Gastroesophageal sphincter (tissue), 4 donors: ENCODE results near the gene SNAPC4. TPM values are rescaled to one million over a fixed set of nuclear protein-coding genes. Genes with fewer than 3 reads are reported as not detected.

Experiments used
- ATAC-seq: fragments of 150-250 bp; one replicate; pipeline ENCODE4 v1.9.1; 2016; ENCODE audit warnings: mild to moderate bottlenecking, moderate library complexity
- H3K27ac ChIP-seq, 4 donors: fragments of 200-600 bp; sonication (generic) in 3 of 4; 1 replicate in 3 of 4; 2 replicates in 1 of 4; pipeline ENCODE4 v1.5.1; 2016 to 2019
- H3K27me3 ChIP-seq: fragments of 200-600 bp; sonication (generic); one replicate; pipeline ENCODE4 v1.5.1; 2019
- H3K36me3 ChIP-seq, 2 donors: fragments of 200-600 bp; sonication (generic); one replicate each; pipeline ENCODE4 v1.5.1; 2019; ENCODE audit warnings: control low read depth in 1 of 2
- H3K4me1 ChIP-seq, 3 donors: fragments of 200-600 bp; sonication (generic); 1 replicate in 2 of 3; 2 replicates in 1 of 3; pipeline ENCODE4 v1.5.1; 2016 to 2019; ENCODE audit warnings: control low read depth in 2 of 3
- H3K4me3 ChIP-seq, 2 donors: fragments of 200-600 bp; sonication (generic); one replicate each; pipeline ENCODE4 v1.5.1; 2019; ENCODE audit warnings: mild to moderate bottlenecking in 1 of 2, moderate library complexity in 1 of 2
- H3K9me3 ChIP-seq, 3 donors: fragments of 200-600 bp; sonication (generic); one replicate each; pipeline ENCODE4 v1.5.1; 2017 to 2019; ENCODE audit warnings: control low read depth in 2 of 3
- CTCF ChIP-seq, 4 experiments: fragments of 200-600 bp in 2 of 4; fragments of 450-650 bp in 2 of 4; sonication (generic) in 1 of 4; IDR thresholded peaks; one replicate each; pipeline ENCODE4 v1.5.1; 2017 to 2019; ENCODE audit warnings: antibody characterized with exemption in 4 of 4, mild to moderate bottlenecking in 2 of 4, moderate library complexity in 2 of 4
- EP300 ChIP-seq: sonication (generic); formaldehyde crosslinking; IDR thresholded peaks from one replicate; pipeline ENCODE4 v1.6.1; 2017; ENCODE audit warnings: antibody characterized with exemption, mild to moderate bottlenecking
- POLR2A ChIP-seq, 2 donors: fragments of 450-650 bp; IDR thresholded peaks; one replicate each; pipeline ENCODE4 v1.6.1; 2017; ENCODE audit warnings: antibody characterized with exemption in 2 of 2, mild to moderate bottlenecking in 2 of 2, moderate library complexity in 1 of 2
- POLR2AphosphoS5 ChIP-seq: sonication (generic); formaldehyde crosslinking; IDR thresholded peaks from one replicate; pipeline ENCODE4 v1.6.1; 2017; ENCODE audit warnings: antibody characterized with exemption
- WGBS, 2 donors: methylation state at CpG; one replicate each; pipeline ENCODE4 v1.1.5; 2018; ENCODE audit warnings: low coverage in 1 of 2; 5-methylcytosine and 5-hydroxymethylcytosine counted together
- total RNA-seq, 4 donors: library from RNA; depleted of rRNA; stranded (reverse); fragments of >200 nt; gene quantifications; one replicate each; pipeline ENCODE4 v1.1.0, GENCODE V29; 2016

The SNAPC4 gene
- total RNA-seq, 4 donors from 2014 or later: 3.5 to 8.4 (median 5.5) TPM

GRCh38 chr9:136444102-136444501 is 44.1 kb upstream of the SNAPC4 start:
- no peak for ATAC-seq
- Histone ChIP-seq H3K36me3 (peaks cover 0 to 87% of the 10 kb centered on the region in 2 donors), H3K27ac (no peak overlapping the region), H3K4me3 (no peak overlapping the region), H3K27me3 (no peaks in the 10 kb centered on the region), H3K4me1 (peaks cover 0 to 11% (median 3%) of the 10 kb centered on the region in 3 donors), H3K9me3 (no peaks in the 10 kb centered on the region)
- TF ChIP-seq POLR2AphosphoS5 (no peak), EP300 (no peak), CTCF (IDR thresholded peaks at IDR 0.05) (no peak)
- 90% methylated on average over 5 of the region's 20 CpGs; no CpG with 5 or more reads in 1 of the 2 donors for WGBS, 2 donors

- WGBS, 2 donors: 91 to 92% methylated on average over 4 to 6 of the region's 7 CpGs
- ATAC-seq: no peak
- no peak overlapping the region for H3K4me3 ChIP-seq
- peaks cover 0 to 15% (median 3%) of the 10 kb centered on the region in 3 donors for H3K4me1 ChIP-seq
- H3K36me3 ChIP-seq: peaks cover 0 to 82% of the 10 kb centered on the region in 2 donors
- H3K27ac ChIP-seq: no peak overlapping the region
- no peak for TF ChIP-seq POLR2AphosphoS5
- TF ChIP-seq EP300: no peak
- no peak for TF ChIP-seq POLR2A (IDR thresholded peaks at IDR 0.05)
- no peak for TF ChIP-seq CTCF (IDR thresholded peaks at IDR 0.05)
- no peaks in the 10 kb centered on the region for H3K9me3 ChIP-seq
- no peaks in the 10 kb centered on the region for H3K27me3 ChIP-seq
Measured at GRCh38 chr9:136443687-136444086, 43.7 kb upstream of the SNAPC4 start.

- no peaks in the 10 kb centered on the region for H3K27me3 ChIP-seq
- no peak overlapping the region for H3K27ac ChIP-seq
- H3K4me1 ChIP-seq: peaks cover 0 to 21% (median 4%) of the 10 kb centered on the region in 3 donors
- no peak for ATAC-seq
- peaks cover 0 to 76% of the 10 kb centered on the region in 2 donors for H3K36me3 ChIP-seq
- TF ChIP-seq EP300 (no peak), POLR2A (IDR thresholded peaks at IDR 0.05) (no peak), POLR2AphosphoS5 (no peak), CTCF (IDR thresholded peaks at IDR 0.05) (no peak)
- H3K4me3 ChIP-seq: no peak overlapping the region
- no peaks in the 10 kb centered on the region for H3K9me3 ChIP-seq
- 88 to 95% methylated on average over 6 to 14 of the region's 15 CpGs for WGBS, 2 donors
Measured at GRCh38 chr9:136443087-136443486, 43.1 kb upstream of the SNAPC4 start.

GRCh38 chr9:136442265-136442664 is 42.3 kb upstream of the SNAPC4 start:
- no peaks in the 10 kb centered on the region for H3K27me3 ChIP-seq
- H3K9me3 ChIP-seq: no peaks in the 10 kb centered on the region
- no peak for TF ChIP-seq POLR2A (IDR thresholded peaks at IDR 0.05)
- TF ChIP-seq EP300: no peak
- no peak for TF ChIP-seq POLR2AphosphoS5
- no peak for TF ChIP-seq CTCF (IDR thresholded peaks at IDR 0.05)
- H3K4me1 ChIP-seq: peaks cover 0 to 29% (median 12%) of the 10 kb centered on the region in 3 donors
- H3K27ac ChIP-seq: no peak overlapping the region
- peaks cover 0 to 68% of the 10 kb centered on the region in 2 donors for H3K36me3 ChIP-seq
- WGBS, 2 donors: 78% methylated on average over 5 of the region's 5 CpGs; no CpG with 5 or more reads in 1 of the 2 donors
- H3K4me3 ChIP-seq: no peak overlapping the region
- ATAC-seq: no peak

GRCh38 chr9:136441681-136442245 is 41.8 kb upstream of the SNAPC4 start:
- Histone ChIP-seq H3K9me3 (no peaks in the 10 kb centered on the region), H3K4me1 (peaks cover 0 to 34% (median 17%) of the 10 kb centered on the region in 3 donors), H3K27ac (no peak overlapping the region), H3K4me3 (no peak overlapping the region), H3K27me3 (no peaks in the 10 kb centered on the region), H3K36me3 (peaks cover 0 to 63% of the 10 kb centered on the region in 2 donors)
- no peak for TF ChIP-seq EP300
- TF ChIP-seq POLR2A (IDR thresholded peaks at IDR 0.05): no peak
- TF ChIP-seq CTCF (IDR thresholded peaks at IDR 0.05): no peak
- TF ChIP-seq POLR2AphosphoS5: no peak
- no peak for ATAC-seq
- WGBS, 2 donors: 76 to 100% methylated on average over 1 to 3 of the region's 17 CpGs
